GM23248 (cell line): ENCODE results near the gene GATA5. TPM values are rescaled to one million over a fixed set of nuclear protein-coding genes. Genes with fewer than 3 reads are reported as not detected.

Source experiments
- DNase-seq: peaks from one replicate; pipeline ENCODE4 v3.0.0-alpha.2; 2015
- H2AFZ ChIP-seq: fragments of 200-600 bp; sonication (generic); 2 replicates; pipeline ENCODE4 v1.6.1; 2016; ENCODE audit warnings: antibody characterized with exemption
- H3F3A ChIP-seq: fragments of 200-600 bp; sonication (generic); 2 replicates; pipeline ENCODE4 v1.6.1; 2016; ENCODE audit warnings: mild to moderate bottlenecking, antibody characterized with exemption, mixed run types; ENCODE audit not compliant: insufficient read depth
- H3K27ac ChIP-seq: fragments of 200-600 bp; sonication (generic); 2 replicates; pipeline ENCODE4 v1.5.1; 2016; ENCODE audit warnings: mild to moderate bottlenecking
- H3K27me3 ChIP-seq: fragments of 200-600 bp; sonication (generic); replicated peaks from 2 replicates; pipeline ENCODE4 v1.6.1; 2016; ENCODE audit warnings: mild to moderate bottlenecking; ENCODE audit not compliant: insufficient read depth
- H3K36me3 ChIP-seq: fragments of 200-600 bp; sonication (generic); 2 replicates; pipeline ENCODE4 v1.6.1; 2016; ENCODE audit warnings: low read depth, mild to moderate bottlenecking
- H3K4me1 ChIP-seq: fragments of 200-600 bp; sonication (generic); 2 replicates; pipeline ENCODE4 v1.6.1; 2016; ENCODE audit warnings: mild to moderate bottlenecking; ENCODE audit not compliant: insufficient read depth
- H3K4me2 ChIP-seq: fragments of 200-600 bp; sonication (generic); one replicate; pipeline ENCODE4 v1.6.1; 2016; ENCODE audit warnings: mild to moderate bottlenecking; ENCODE audit not compliant: unreplicated experiment
- H3K4me3 ChIP-seq: fragments of 200-600 bp; sonication (generic); 2 replicates; pipeline ENCODE4 v1.5.1; 2016; ENCODE audit warnings: mild to moderate bottlenecking
- H3K79me2 ChIP-seq: fragments of 200-600 bp; sonication (generic); 2 replicates; pipeline ENCODE4 v1.6.1; 2016; ENCODE audit warnings: mild to moderate bottlenecking; ENCODE audit not compliant: insufficient read depth
- H3K9ac ChIP-seq: fragments of 200-600 bp; sonication (generic); 2 replicates; pipeline ENCODE4 v1.6.1; 2016; ENCODE audit warnings: mild to moderate bottlenecking
- H3K9me2 ChIP-seq: fragments of 200-600 bp; sonication (generic); 2 replicates; pipeline ENCODE4 v1.6.1; 2016; ENCODE audit warnings: mixed run types, mild to moderate bottlenecking, moderate library complexity; ENCODE audit not compliant: insufficient read depth
- H3K9me3 ChIP-seq: fragments of 200-600 bp; sonication (generic); one replicate; pipeline ENCODE4 v1.6.1; 2017; ENCODE audit warnings: low read depth
- H4K20me1 ChIP-seq: fragments of 200-600 bp; sonication (generic); 2 replicates; pipeline ENCODE4 v1.6.0; 2016; ENCODE audit not compliant: insufficient read depth
- EZH2 ChIP-seq: fragments of 200-600 bp; sonication (generic); IDR thresholded peaks from 2 replicates; pipeline ENCODE4 v1.6.1; 2018; ENCODE audit warnings: antibody characterized with exemption, mild to moderate bottlenecking; ENCODE audit not compliant: insufficient read depth, poor library complexity, severe bottlenecking
- EZH2phosphoT487 ChIP-seq: fragments of 200-600 bp; sonication (generic); IDR thresholded peaks from 2 replicates; pipeline ENCODE4 v1.6.1; 2018; ENCODE audit warnings: antibody characterized with exemption, moderate library complexity, mild to moderate bottlenecking, low read depth; ENCODE audit not compliant: insufficient read depth
- WGBS, 2 experiments: methylation state at CpG; one replicate each; pipeline ENCODE4 v1.1.6; 2015 to 2017; ENCODE audit warnings: low lambda C conversion rate in 2 of 2, low coverage in 1 of 2; ENCODE audit errors: missing lambda C conversion rate in 2 of 2; 5-methylcytosine and 5-hydroxymethylcytosine counted together
- in situ Hi-C: fragments of 300-500 bp; cut with MboI; formaldehyde crosslinking; loops from 2 replicates; pipeline ENCODE4 v1.15.0; 2020
- polyA plus RNA-seq: library from polyadenylated mRNA; unstranded; fragments of >200 nt; fragmentation: Nextera tagmentation; extraction: Ambion mirVana; gene quantifications from 2 replicates; pipeline ENCODE4 v1.2.1, GENCODE V29; 2016
- total RNA-seq: library from RNA; depleted of rRNA; stranded (reverse); fragments of >200 nt; shearing (Covaris generic); gene quantifications from 2 replicates; pipeline ENCODE4 v1.2.3, GENCODE V29; 2014

The GATA5 gene
- total and polyA plus RNA-seq, 2 experiments from 2014 or later: not detected

GRCh38 chr20:62449951-62450691 lies 25.7 kb downstream of the GATA5 start:
- H2AFZ ChIP-seq: no peak overlapping the region
- H3K27ac ChIP-seq: no peak overlapping the region
- 52 to 64% methylated on average over 24 of the region's 24 CpGs for WGBS, 2 experiments
- no peak for DNase-seq
- no peaks in the 10 kb centered on the region for H3K9me2 ChIP-seq
- in situ Hi-C loops: no loop called here
- no peak overlapping the region for H3K4me2 ChIP-seq
- no peaks in the 10 kb centered on the region for H3K79me2 ChIP-seq
- TF ChIP-seq EZH2 (no peak), EZH2phosphoT487 (no peak)
- peaks cover 15% of the 10 kb centered on the region for H3K27me3 ChIP-seq
- no peaks in the 10 kb centered on the region for H3K4me1 ChIP-seq
- H3K36me3 ChIP-seq: no peaks in the 10 kb centered on the region
- H3K4me3 ChIP-seq: no peak overlapping the region
- no peaks in the 10 kb centered on the region for H3F3A ChIP-seq
- H3K9ac ChIP-seq: no peak overlapping the region
- no peaks in the 10 kb centered on the region for H3K9me3 ChIP-seq
- no peaks in the 10 kb centered on the region for H4K20me1 ChIP-seq

GRCh38 chr20:62448788-62449187 lies 27.0 kb downstream of the GATA5 start:
- no peaks in the 10 kb centered on the region for H3K9me3 ChIP-seq
- TF ChIP-seq EZH2: no peak
- no peak for TF ChIP-seq EZH2phosphoT487
- H3K9me2 ChIP-seq: no peaks in the 10 kb centered on the region
- no peaks in the 10 kb centered on the region for H3K4me1 ChIP-seq
- DNase-seq: no peak
- no peak overlapping the region for H3K4me2 ChIP-seq
- no peak overlapping the region for H3K4me3 ChIP-seq
- no peak overlapping the region for H3K27ac ChIP-seq
- no peak overlapping the region for H2AFZ ChIP-seq
- peaks cover 8% of the 10 kb centered on the region; the same call in 1 of the 2 replicates for H3K27me3 ChIP-seq
- no peaks in the 10 kb centered on the region for H4K20me1 ChIP-seq
- no peaks in the 10 kb centered on the region for H3F3A ChIP-seq
- WGBS, 2 experiments: 27 to 32% methylated on average over 14 of the region's 14 CpGs
- H3K36me3 ChIP-seq: no peaks in the 10 kb centered on the region
- no peak overlapping the region for H3K9ac ChIP-seq
- H3K79me2 ChIP-seq: no peaks in the 10 kb centered on the region
- in situ Hi-C loops: no loop called here

DNA sequence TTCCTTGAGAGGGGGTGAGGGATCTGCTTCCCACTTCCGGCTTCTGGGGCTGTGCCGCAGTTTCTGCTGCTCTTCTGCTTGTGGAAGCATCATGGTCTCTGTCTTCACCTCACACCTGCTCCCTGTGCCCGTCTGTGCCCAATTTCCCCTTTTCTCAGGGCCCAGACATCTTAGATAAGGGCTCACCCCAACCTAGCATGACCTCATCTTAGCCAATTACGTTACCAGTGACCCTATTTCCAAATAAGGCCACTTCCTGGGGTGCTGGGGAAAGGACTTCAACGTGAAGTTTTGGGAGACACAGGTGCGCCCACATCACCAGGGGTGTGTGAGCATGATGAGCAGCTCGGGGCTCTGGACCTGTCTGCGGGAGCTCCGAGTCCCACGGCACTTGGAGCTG lies 27.8 kb downstream of the GATA5 start:
- H3K27me3 ChIP-seq: peaks cover 13% of the 10 kb centered on the region; the same call in 1 of the 2 replicates
- no peaks in the 10 kb centered on the region for H3F3A ChIP-seq
- no peak overlapping the region for H2AFZ ChIP-seq
- in situ Hi-C loops: no loop called here
- H3K36me3 ChIP-seq: no peaks in the 10 kb centered on the region
- no peaks in the 10 kb centered on the region for H3K9me2 ChIP-seq
- no peak overlapping the region for H3K27ac ChIP-seq
- DNase-seq: no peak
- no peaks in the 10 kb centered on the region for H3K4me1 ChIP-seq
- H3K9ac ChIP-seq: no peak overlapping the region
- TF ChIP-seq EZH2phosphoT487: no peak
- TF ChIP-seq EZH2: no peak
- no peaks in the 10 kb centered on the region for H4K20me1 ChIP-seq
- H3K4me2 ChIP-seq: no peak overlapping the region
- no peaks in the 10 kb centered on the region for H3K79me2 ChIP-seq
- no peaks in the 10 kb centered on the region for H3K9me3 ChIP-seq
- WGBS, 2 experiments: 38 to 48% methylated on average over 10 of the region's 10 CpGs
- H3K4me3 ChIP-seq: no peak overlapping the region

DNA sequence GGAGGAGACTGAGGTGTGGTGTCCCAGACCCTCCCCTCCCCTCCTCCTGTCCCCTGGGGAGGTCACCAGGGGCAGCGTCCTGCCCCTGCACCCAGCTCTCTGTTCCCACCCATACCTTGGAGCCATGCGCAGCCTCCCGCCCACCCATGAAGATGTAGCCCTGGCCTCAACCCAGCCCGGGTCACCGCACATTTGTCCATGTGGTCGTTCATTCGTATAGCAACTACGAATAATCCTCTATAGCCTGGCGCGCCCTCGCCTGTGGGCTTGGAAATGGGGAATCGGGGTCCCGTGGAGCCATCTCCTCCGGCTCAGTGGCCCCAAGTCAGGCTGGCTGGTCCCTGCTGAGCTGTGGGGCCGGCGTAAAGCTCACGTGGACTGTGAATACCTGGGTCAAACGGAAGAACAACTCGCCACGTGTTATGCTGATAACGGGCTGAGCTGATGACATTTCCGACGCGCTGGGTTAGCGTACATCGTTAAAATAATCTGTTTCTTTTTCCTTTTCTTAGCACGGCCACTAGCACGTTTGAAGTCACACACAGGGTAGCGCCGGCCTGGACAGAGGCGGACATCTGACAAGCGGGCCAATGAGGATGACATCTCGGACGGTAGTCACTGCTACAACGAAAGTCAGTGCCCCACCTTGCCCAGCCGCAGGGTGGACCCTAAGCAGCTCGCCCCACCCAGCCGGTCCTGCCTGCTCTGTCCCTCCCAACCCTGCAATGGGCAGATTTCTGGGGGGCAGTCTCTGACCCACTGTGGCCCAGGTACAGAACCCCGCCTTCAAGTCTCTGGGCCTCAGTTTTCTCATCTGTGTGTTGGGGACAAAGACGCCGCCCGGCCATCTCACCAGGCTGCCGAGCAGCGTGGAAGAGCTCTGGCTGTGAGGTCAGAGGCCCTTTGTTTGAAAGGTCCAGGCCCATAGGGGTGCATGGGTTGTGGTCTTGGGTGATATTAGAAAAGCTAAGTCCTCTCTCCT lies 28.6 kb downstream of the GATA5 start:
- no peak overlapping the region for H3K9ac ChIP-seq

More for the DNA sequence above, 28.6 kb downstream of the GATA5 start:
- TF ChIP-seq EZH2: no peak
- no peak for TF ChIP-seq EZH2phosphoT487
- no peak overlapping the region for H2AFZ ChIP-seq
- H4K20me1 ChIP-seq: no peaks in the 10 kb centered on the region
- H3K4me3 ChIP-seq: no peak overlapping the region
- DNase-seq: no peak
- no peaks in the 10 kb centered on the region for H3K9me2 ChIP-seq
- H3K79me2 ChIP-seq: no peaks in the 10 kb centered on the region
- no peaks in the 10 kb centered on the region for H3K9me3 ChIP-seq
- no peaks in the 10 kb centered on the region for H3K36me3 ChIP-seq
- in situ Hi-C loops: no loop called here
- no peaks in the 10 kb centered on the region for H3F3A ChIP-seq
- peaks cover 13% of the 10 kb centered on the region; the same call in 1 of the 2 replicates for H3K27me3 ChIP-seq
- no peak overlapping the region for H3K4me2 ChIP-seq
- no peak overlapping the region for H3K27ac ChIP-seq
- no peaks in the 10 kb centered on the region for H3K4me1 ChIP-seq
- 77 to 78% methylated on average over 42 to 43 of the region's 44 CpGs for WGBS, 2 experiments
